ENCODE data around the gene MREG.
A peak's percentile ranks its signal among the peaks of the same experiment; 100 is the strongest.
"Not testable (repeated sequence)": the region's sequence is repeated elsewhere in the genome, so short reads cannot be mapped to it uniquely, and the experiment has no call there.

MREG gene

GRCh38 chr2:215988556-215989207, 24.7 kb downstream of the MREG start:
- DNase-seq (ENCODE audit: low spot score); FAIRE-seq: not testable (repeated sequence)

GRCh38 chr2:215985257-215985656, 28.1 kb downstream of the MREG start:
- DNase-seq (ENCODE audit: low spot score) (no peak), FAIRE-seq (no peak)

- DNase-seq (ENCODE audit: low spot score) (no peak), FAIRE-seq (no peak)
Observed at GRCh38 chr2:215984661-215985060, 28.7 kb downstream of the MREG start.

- FAIRE-seq (no peak), DNase-seq (ENCODE audit: low spot score) (no peak)
Observed at GRCh38 chr2:215983581-215984351, 29.6 kb downstream of the MREG start.

- peak; percentile 94 for FAIRE-seq
- DNase-seq (ENCODE audit: low spot score), result peak; percentile 93
Observed at GRCh38 chr2:215982465-215982875, 30.9 kb downstream of the MREG start.

- no peak for FAIRE-seq
- no peak for DNase-seq (ENCODE audit: low spot score)
Observed at GRCh38 chr2:215981115-215981514, 32.2 kb downstream of the MREG start.

- DNase-seq (ENCODE audit: low spot score) (no peak), FAIRE-seq (no peak)
Observed at GRCh38 chr2:215979620-215980019, 33.7 kb downstream of the MREG start.

- no peak for FAIRE-seq
Observed at GRCh38 chr2:215974700-215975429, 38.5 kb downstream of the MREG start.

GRCh38 chr2:215973954-215974699, 39.2 kb downstream of the MREG start:
- FAIRE-seq, result no peak
- no peak for DNase-seq (ENCODE audit: low spot score)

More at GRCh38 chr2:215974700-215975429, 38.5 kb downstream of the MREG start:
- no peak for DNase-seq (ENCODE audit: low spot score)

- DNase-seq (ENCODE audit: low spot score) (no peak), FAIRE-seq (no peak)
Observed at GRCh38 chr2:215973145-215973792, 40.1 kb downstream of the MREG start.

GRCh38 chr2:215971671-215972070, 41.7 kb downstream of the MREG start:
- FAIRE-seq, result no peak

GRCh38 chr2:215970894-215971293, 42.5 kb downstream of the MREG start:
- not testable (repeated sequence) for DNase-seq (ENCODE audit: low spot score); FAIRE-seq

More at GRCh38 chr2:215971671-215972070, 41.7 kb downstream of the MREG start:
- DNase-seq (ENCODE audit: low spot score), result no peak

GRCh38 chr2:215970425-215970824, 42.9 kb downstream of the MREG start:
- DNase-seq (ENCODE audit: low spot score) (no peak), FAIRE-seq (no peak)

GRCh38 chr2:215969131-215969841, 44.1 kb downstream of the MREG start:
- FAIRE-seq (peak; percentile 83), DNase-seq (ENCODE audit: low spot score) (peak; percentile 33)

- DNase-seq (ENCODE audit: low spot score), result no peak
- FAIRE-seq, result no peak
Observed at GRCh38 chr2:215968499-215968898, 44.9 kb downstream of the MREG start.

GRCh38 chr2:215967590-215968378, 45.6 kb downstream of the MREG start:
- DNase-seq (ENCODE audit: low spot score) (no peak), FAIRE-seq (no peak)

- FAIRE-seq (no peak), DNase-seq (ENCODE audit: low spot score) (no peak)
Observed at GRCh38 chr2:215966951-215967350, 46.4 kb downstream of the MREG start.

GRCh38 chr2:215966274-215966673, 47.1 kb downstream of the MREG start:
- FAIRE-seq (no peak), DNase-seq (ENCODE audit: low spot score) (no peak)

GRCh38 chr2:215965532-215966165, 47.7 kb downstream of the MREG start:
- DNase-seq (ENCODE audit: low spot score) (no peak), FAIRE-seq (no peak)

Measured in RCC 7860 (cell line).